GM15510 (cell line): ENCODE measurements around the gene POLE2.

Experiments used
- POLR2A ChIP-seq: IDR thresholded peaks from 3 replicates; pipeline ENCODE4 v1.6.1; 2011; ENCODE audit warnings: borderline replicate concordance; ENCODE audit not compliant: insufficient read length; ENCODE audit errors: extremely low read depth

Gene POLE2

GRCh38 chr14:49670475-49670874 is 17.5 kb downstream of the POLE2 start:
- TF ChIP-seq POLR2A: no peak

GRCh38 chr14:49659526-49660455 is 28.2 kb downstream of the POLE2 start:
- no peak for TF ChIP-seq POLR2A

GRCh38 chr14:49654511-49654910 is 33.5 kb downstream of the POLE2 start:
- no peak for TF ChIP-seq POLR2A

GRCh38 chr14:49653508-49653907 is 34.5 kb downstream of the POLE2 start:
- no peak for TF ChIP-seq POLR2A

- TF ChIP-seq POLR2A: no peak
These were observed 45.9 kb downstream of the POLE2 start for GRCh38 chr14:49642163-49642562.

- TF ChIP-seq POLR2A: no peak
These were observed 46.3 kb downstream of the POLE2 start for GRCh38 chr14:49641697-49642129.

- TF ChIP-seq POLR2A: no peak
These were observed 47.2 kb downstream of the POLE2 start for GRCh38 chr14:49640540-49641417.

GRCh38 chr14:49637534-49638078 is 50.4 kb downstream of the POLE2 start:
- TF ChIP-seq POLR2A: no peak

GRCh38 chr14:49636866-49637265 is 51.1 kb downstream of the POLE2 start:
- no peak for TF ChIP-seq POLR2A

- no peak for TF ChIP-seq POLR2A
These were observed 53.3 kb downstream of the POLE2 start, which contains the start of gene DNAAF2 for GRCh38 chr14:49634547-49635334. Gene DNAAF2, minus strand, starts transcription at chr14:49635244. Its CDS starts 95 bp downstream, at chr14:49635149.

GRCh38 chr14:49633640-49634546 is 54.1 kb downstream of the POLE2 start:
- peak; percentile 89 for TF ChIP-seq POLR2A

GRCh38 chr14:49623941-49624839 is 63.8 kb downstream of the POLE2 start:
- no peak for TF ChIP-seq POLR2A
